Memory B cell (primary cell): ENCODE measurements around the gene MPHOSPH8.
"Not testable (repeated sequence)": the region's sequence is repeated elsewhere in the genome, so short reads cannot be mapped to it uniquely, and the experiment has no call there.

ENCODE experiments used
- ATAC-seq: fragments of 150-1000 bp; cut with Tn5 transposase; 2 replicates; pipeline ENCODE4 v1.10.0; 2021; ENCODE audit warnings: low read depth, mild to moderate bottlenecking, moderate library complexity
- DNase-seq, 2 donors: peaks; one replicate each; pipeline ENCODE4 v3.0.0; 2022; ENCODE audit warnings: low spot score in 2 of 2
- H3K27ac Mint-ChIP-seq: one replicate; pipeline ENCODE4 v1.8.0; 2022; ENCODE audit warnings: mild to moderate bottlenecking, moderate library complexity, mixed read lengths
- H3K27me3 Mint-ChIP-seq: one replicate; pipeline ENCODE4 v1.8.0; 2022; ENCODE audit warnings: mixed read lengths
- H3K36me3 Mint-ChIP-seq: one replicate; pipeline ENCODE4 v1.8.0; 2022; ENCODE audit warnings: mild to moderate bottlenecking, mixed read lengths
- H3K4me1 Mint-ChIP-seq: one replicate; pipeline ENCODE4 v1.8.0; 2022; ENCODE audit warnings: mixed read lengths
- H3K4me3 Mint-ChIP-seq: one replicate; pipeline ENCODE4 v1.8.0; 2022; ENCODE audit warnings: mild to moderate bottlenecking, moderate library complexity, mixed read lengths
- H3K9me3 Mint-ChIP-seq: one replicate; pipeline ENCODE4 v1.8.0; 2022; ENCODE audit warnings: mixed read lengths

Gene MPHOSPH8

GRCh38 chr13:19605161-19605955 is 28.1 kb upstream of the MPHOSPH8 start:
- H3K9me3 Mint-ChIP-seq, result peaks cover 6% of the 10 kb centered on the region
- DNase-seq (no peak), ATAC-seq (no peak)
- no peak overlapping the region for H3K27ac Mint-ChIP-seq
- no peaks in the 10 kb centered on the region for H3K4me1 Mint-ChIP-seq
- H3K36me3 Mint-ChIP-seq, result peaks cover 2% of the 10 kb centered on the region
- H3K4me3 Mint-ChIP-seq, result no peak overlapping the region
- peaks cover 9% of the 10 kb centered on the region for H3K27me3 Mint-ChIP-seq

GRCh38 chr13:19606152-19606551 is 27.3 kb upstream of the MPHOSPH8 start:
- H3K4me3 Mint-ChIP-seq, result no peak overlapping the region

GRCh38 chr13:19606737-19607136 is 26.7 kb upstream of the MPHOSPH8 start:
- Mint-ChIP-seq H3K27ac (no peak overlapping the region), H3K4me3 (no peak overlapping the region), H3K9me3 (peaks cover 6% of the 10 kb centered on the region), H3K36me3 (peaks cover 2% of the 10 kb centered on the region), H3K27me3 (peaks cover 9% of the 10 kb centered on the region), H3K4me1 (no peaks in the 10 kb centered on the region)
- ATAC-seq (no peak), DNase-seq (no peak)

More at GRCh38 chr13:19606152-19606551, 27.3 kb upstream of the MPHOSPH8 start:
- ATAC-seq (no peak), DNase-seq (no peak)
- Mint-ChIP-seq H3K36me3 (peaks cover 2% of the 10 kb centered on the region), H3K27ac (no peak overlapping the region), H3K4me1 (no peaks in the 10 kb centered on the region), H3K9me3 (peaks cover 6% of the 10 kb centered on the region), H3K27me3 (peaks cover 9% of the 10 kb centered on the region)

GRCh38 chr13:19607523-19608078 is 25.9 kb upstream of the MPHOSPH8 start:
- H3K4me3 Mint-ChIP-seq, result no peak overlapping the region
- H3K9me3 Mint-ChIP-seq, result peaks cover 6% of the 10 kb centered on the region
- no peak overlapping the region for H3K27ac Mint-ChIP-seq
- peaks cover 2% of the 10 kb centered on the region for H3K36me3 Mint-ChIP-seq
- DNase-seq (no peak), ATAC-seq (no peak)
- H3K4me1 Mint-ChIP-seq, result no peaks in the 10 kb centered on the region
- H3K27me3 Mint-ChIP-seq, result peaks cover 9% of the 10 kb centered on the region

- H3K27me3 Mint-ChIP-seq, result peaks cover 23% of the 10 kb centered on the region
- H3K4me3 Mint-ChIP-seq, result no peak overlapping the region
- DNase-seq, result no peak
- peaks cover 5% of the 10 kb centered on the region for H3K9me3 Mint-ChIP-seq
- no peak overlapping the region for H3K27ac Mint-ChIP-seq
- ATAC-seq, result no peak
- no peaks in the 10 kb centered on the region for H3K4me1 Mint-ChIP-seq
- peaks cover 5% of the 10 kb centered on the region for H3K36me3 Mint-ChIP-seq
Observed at GRCh38 chr13:19618977-19619376, 14.5 kb upstream of the MPHOSPH8 start.

GRCh38 chr13:19622193-19622592 is 11.3 kb upstream of the MPHOSPH8 start:
- ATAC-seq, result no peak
- Mint-ChIP-seq H3K27me3 (peaks cover 28% of the 10 kb centered on the region), H3K9me3 (peaks cover 5% of the 10 kb centered on the region), H3K4me1 (no peaks in the 10 kb centered on the region), H3K36me3 (peaks cover 5% of the 10 kb centered on the region), H3K27ac (no peak overlapping the region), H3K4me3 (no peak overlapping the region)
- no peak for DNase-seq

GRCh38 chr13:19624265-19624664 is 9.2 kb upstream of the MPHOSPH8 start:
- Mint-ChIP-seq H3K4me3 (no peak overlapping the region), H3K4me1 (no peaks in the 10 kb centered on the region), H3K27ac (no peak overlapping the region), H3K36me3 (peaks cover 2% of the 10 kb centered on the region), H3K27me3 (peaks cover 20% of the 10 kb centered on the region), H3K9me3 (peaks cover 2% of the 10 kb centered on the region)
- ATAC-seq (no peak), DNase-seq (no peak)

GRCh38 chr13:19632915-19633478 is 462 bp upstream of the MPHOSPH8 start:
- no peaks in the 10 kb centered on the region for H3K27me3 Mint-ChIP-seq
- DNase-seq (no peak), ATAC-seq (no peak)
- peaks cover 1% of the 10 kb centered on the region for H3K9me3 Mint-ChIP-seq
- H3K4me3 Mint-ChIP-seq, result peak overlapping the region; percentile 100
- peak overlapping the region; percentile 97 for H3K27ac Mint-ChIP-seq
- H3K36me3 Mint-ChIP-seq, result peaks cover 5% of the 10 kb centered on the region
- peaks cover 15% of the 10 kb centered on the region for H3K4me1 Mint-ChIP-seq

- ATAC-seq (no peak), DNase-seq (no peak)
- Mint-ChIP-seq H3K4me3 (peak overlapping the region; percentile 100), H3K4me1 (peaks cover 18% of the 10 kb centered on the region), H3K27me3 (no peaks in the 10 kb centered on the region), H3K27ac (peak overlapping the region; percentile 97), H3K9me3 (peaks cover 1% of the 10 kb centered on the region), H3K36me3 (peaks cover 7% of the 10 kb centered on the region)
Observed at GRCh38 chr13:19634256-19634740, 839 bp downstream of the MPHOSPH8 start.

GRCh38 chr13:19635926-19636325 is 2.5 kb downstream of the MPHOSPH8 start:
- H3K36me3 Mint-ChIP-seq, H3K27ac Mint-ChIP-seq, ATAC-seq, H3K27me3 Mint-ChIP-seq, H3K9me3 Mint-ChIP-seq, DNase-seq: not testable (repeated sequence)
- Mint-ChIP-seq H3K4me1 (peaks cover 18% of the 10 kb centered on the region), H3K4me3 (peak overlapping the region; percentile 56)

GRCh38 chr13:19643652-19644051 is 10.2 kb downstream of the MPHOSPH8 start:
- Mint-ChIP-seq H3K4me1 (peaks cover 13% of the 10 kb centered on the region), H3K36me3 (peaks cover 32% of the 10 kb centered on the region)

GRCh38 chr13:19645000-19645399 is 11.5 kb downstream of the MPHOSPH8 start:
- DNase-seq, result no peak
- no peak for ATAC-seq
- H3K36me3 Mint-ChIP-seq, result peaks cover 33% of the 10 kb centered on the region
- no peak overlapping the region for H3K27ac Mint-ChIP-seq
- H3K4me3 Mint-ChIP-seq, result no peak overlapping the region
- no peaks in the 10 kb centered on the region for H3K9me3 Mint-ChIP-seq
- H3K4me1 Mint-ChIP-seq, result peaks cover 14% of the 10 kb centered on the region
- no peaks in the 10 kb centered on the region for H3K27me3 Mint-ChIP-seq

More at GRCh38 chr13:19643652-19644051, 10.2 kb downstream of the MPHOSPH8 start:
- ATAC-seq (no peak), DNase-seq (no peak)
- Mint-ChIP-seq H3K9me3 (no peaks in the 10 kb centered on the region), H3K4me3 (no peak overlapping the region), H3K27ac (no peak overlapping the region), H3K27me3 (no peaks in the 10 kb centered on the region)

- peaks cover 13% of the 10 kb centered on the region for H3K4me1 Mint-ChIP-seq
Observed at GRCh38 chr13:19646063-19646462, 12.6 kb downstream of the MPHOSPH8 start.

GRCh38 chr13:19650742-19651141 is 17.3 kb downstream of the MPHOSPH8 start:
- ATAC-seq (no peak), DNase-seq (no peak)
- H3K4me1 Mint-ChIP-seq, result peaks cover 8% of the 10 kb centered on the region
- H3K4me3 Mint-ChIP-seq, result no peak overlapping the region
- peaks cover 32% of the 10 kb centered on the region for H3K36me3 Mint-ChIP-seq
- no peak overlapping the region for H3K27ac Mint-ChIP-seq
- H3K9me3 Mint-ChIP-seq, result no peaks in the 10 kb centered on the region
- H3K27me3 Mint-ChIP-seq, result no peaks in the 10 kb centered on the region

More at GRCh38 chr13:19646063-19646462, 12.6 kb downstream of the MPHOSPH8 start:
- Mint-ChIP-seq H3K27ac (no peak overlapping the region), H3K27me3 (no peaks in the 10 kb centered on the region), H3K4me3 (no peak overlapping the region), H3K36me3 (peaks cover 40% of the 10 kb centered on the region), H3K9me3 (no peaks in the 10 kb centered on the region)
- DNase-seq (no peak), ATAC-seq (no peak)
